ENCODE measurements around the gene IMPG2.

Gene IMPG2

GRCh38 chr3:101230618-101231017 is 89.8 kb downstream of the IMPG2 start:
- DNase-seq = no peak

- no peak for DNase-seq
Measured at GRCh38 chr3:101229681-101230080, 90.7 kb downstream of the IMPG2 start.

GRCh38 chr3:101228441-101228840 is 91.9 kb downstream of the IMPG2 start:
- no peak for DNase-seq

- DNase-seq = no peak
Measured at GRCh38 chr3:101224739-101225138, 95.6 kb downstream of the IMPG2 start.

- DNase-seq = no peak
Measured at GRCh38 chr3:101223016-101223415, 97.4 kb downstream of the IMPG2 start.

- no peak for DNase-seq
Measured at GRCh38 chr3:101219842-101220560, 100.4 kb downstream of the IMPG2 start.

GRCh38 chr3:101217472-101218245 is 102.7 kb downstream of the IMPG2 start:
- no peak for DNase-seq

GRCh38 chr3:101216710-101217465 is 103.5 kb downstream of the IMPG2 start:
- no peak for DNase-seq

- DNase-seq = no peak
Measured at GRCh38 chr3:101212730-101213129, 107.6 kb downstream of the IMPG2 start.

GRCh38 chr3:101204246-101204645 is 116.1 kb downstream of the IMPG2 start:
- DNase-seq = no peak

GRCh38 chr3:101203411-101203810 is 117.0 kb downstream of the IMPG2 start:
- DNase-seq = no peak

GRCh38 chr3:101202640-101203039 is 117.7 kb downstream of the IMPG2 start:
- DNase-seq = no peak

GRCh38 chr3:101200461-101200860 is 119.9 kb downstream of the IMPG2 start:
- no peak for DNase-seq

- DNase-seq = no peak
Measured at GRCh38 chr3:101195951-101196713, 124.2 kb downstream of the IMPG2 start.

GRCh38 chr3:101194392-101194791 is 126.0 kb downstream of the IMPG2 start:
- DNase-seq = no peak

GRCh38 chr3:101193957-101194356 is 126.4 kb downstream of the IMPG2 start:
- DNase-seq = no peak

GRCh38 chr3:101189796-101190195 is 130.6 kb downstream of the IMPG2 start:
- DNase-seq = no peak

- no peak for DNase-seq
Measured at GRCh38 chr3:101189176-101189575, 131.2 kb downstream of the IMPG2 start.

GRCh38 chr3:101185341-101185740 is 135.0 kb downstream of the IMPG2 start:
- DNase-seq = no peak

GRCh38 chr3:101184111-101184510 is 136.3 kb downstream of the IMPG2 start:
- no peak for DNase-seq

- no peak for DNase-seq
Measured at GRCh38 chr3:101183151-101183550, 137.2 kb downstream of the IMPG2 start.

GRCh38 chr3:101182734-101183133 is 137.6 kb downstream of the IMPG2 start:
- DNase-seq = no peak

- DNase-seq = no peak
Measured at GRCh38 chr3:101181801-101182200, 138.6 kb downstream of the IMPG2 start.
